GM18909 (cell line): ENCODE data around the gene CADM2.
A peak's percentile ranks its signal among the peaks of the same experiment; 100 is the strongest.
"Not testable (repeated sequence)": the region's sequence is repeated elsewhere in the genome, so short reads cannot be mapped to it uniquely, and the experiment has no call there.

Experiments
- ATAC-seq: cut with Tn5 transposase; IDR thresholded peaks from one replicate; pipeline ENCODE4 v1.9.1; 2021; ENCODE audit warnings: mild to moderate bottlenecking; ENCODE audit not compliant: unreplicated experiment, poor library complexity

Gene CADM2

DNA sequence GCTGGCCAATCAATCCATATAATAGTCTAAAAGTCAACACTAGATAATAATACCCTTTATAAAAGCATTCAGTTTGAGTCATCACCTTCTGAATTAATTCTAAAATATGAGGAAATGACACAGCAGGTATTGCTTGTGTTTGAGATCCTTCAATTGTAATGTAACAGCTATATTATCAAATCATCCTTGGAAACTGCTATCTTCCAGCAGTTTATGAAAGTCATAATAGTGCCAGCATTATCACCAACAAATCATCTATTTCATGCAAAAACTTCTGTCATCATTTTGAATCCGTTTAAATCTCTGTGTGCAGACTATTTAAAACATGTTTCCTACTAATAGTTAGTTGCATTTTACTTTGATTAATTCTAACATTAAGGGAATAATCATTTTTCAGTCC lies 468.7 kb downstream of the CADM2 start:
- ATAC-seq = no peak

DNA sequence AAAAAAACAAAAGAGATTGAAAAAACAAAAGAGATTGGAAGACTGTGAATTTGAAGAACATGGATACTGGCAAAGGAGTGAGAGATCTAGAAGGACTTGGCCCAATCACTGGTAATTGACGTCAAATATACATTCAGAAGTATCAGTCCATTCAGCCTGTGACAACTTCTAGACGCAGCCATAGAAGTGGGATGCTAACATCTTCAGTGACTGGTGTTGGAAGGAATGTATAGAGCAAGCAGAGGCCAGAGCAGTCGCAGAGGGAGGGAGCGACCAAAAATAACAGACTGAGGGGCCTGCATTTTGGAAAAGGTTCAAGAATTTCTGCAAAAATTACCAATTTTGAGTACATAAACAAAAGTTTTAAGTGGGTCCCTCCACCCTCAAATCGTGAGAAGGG lies 473.3 kb downstream of the CADM2 start:
- ATAC-seq = no peak

DNA sequence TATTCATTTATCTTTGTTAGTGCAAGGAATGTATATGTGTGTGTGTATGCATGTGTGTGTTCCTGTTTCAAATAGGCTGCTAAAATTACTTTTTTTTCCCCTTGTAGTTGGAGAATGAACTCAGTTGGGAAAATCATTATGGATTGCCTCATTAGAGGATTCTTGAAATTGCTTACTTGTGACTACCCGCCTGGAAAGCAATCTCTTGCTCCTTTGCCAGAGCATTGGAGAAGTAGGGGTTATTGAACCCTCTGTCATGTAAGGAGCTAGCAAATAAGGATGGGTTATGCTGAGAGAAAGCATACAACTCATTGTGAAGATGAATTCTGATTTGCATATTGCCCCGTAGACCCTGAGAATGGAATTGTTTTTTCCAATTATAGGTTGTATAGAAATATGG lies 474.5 kb downstream of the CADM2 start:
- ATAC-seq = no peak

DNA sequence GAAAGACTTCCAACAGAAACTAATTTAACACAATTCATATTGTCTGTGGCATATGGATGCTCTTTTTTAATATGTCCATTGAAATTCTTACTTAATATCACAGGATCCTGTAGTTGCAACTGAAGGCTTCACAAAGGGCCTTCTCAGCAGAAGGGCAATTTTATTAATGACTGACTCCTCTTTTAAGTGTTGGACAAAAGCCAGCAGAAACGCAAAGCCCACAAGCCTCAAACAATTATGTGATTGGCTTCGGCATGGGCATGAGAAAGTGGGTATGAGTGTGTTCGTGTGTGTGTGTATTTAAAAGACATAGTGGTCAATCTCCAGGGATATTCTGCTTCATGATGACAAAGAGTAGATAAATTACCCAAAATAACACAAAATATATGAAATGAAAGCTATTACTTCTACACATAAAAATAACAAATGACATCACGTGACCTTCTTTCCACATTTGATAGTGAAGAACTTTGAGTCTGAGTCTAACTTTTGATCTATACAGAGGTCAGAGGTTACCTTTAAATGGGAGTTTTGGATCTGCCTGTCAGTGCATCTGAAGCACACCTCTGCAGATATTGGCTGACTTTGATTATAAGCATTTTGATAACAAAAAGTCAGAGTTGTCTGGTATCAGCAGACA lies 496.9 kb downstream of the CADM2 start:
- ATAC-seq = no peak

DNA sequence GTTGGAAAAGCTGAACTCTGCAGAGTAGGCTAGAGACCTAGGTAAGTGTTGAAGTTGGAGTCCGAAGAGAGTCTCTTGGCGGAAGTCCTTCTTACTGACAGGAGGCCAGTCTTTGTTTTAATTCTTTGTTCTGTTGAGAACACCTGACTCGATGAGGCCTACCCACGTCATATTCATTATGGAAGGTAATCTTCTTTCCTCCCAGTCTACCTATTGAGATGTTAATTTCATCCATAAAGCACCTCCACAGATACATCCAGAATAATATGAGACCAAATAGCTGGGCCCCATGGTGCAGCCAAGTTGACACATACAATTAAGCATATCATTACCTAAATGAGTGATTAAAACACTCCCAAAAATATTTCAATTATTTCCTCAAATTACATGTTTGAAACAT lies 515.5 kb downstream of the CADM2 start:
- ATAC-seq = no peak

GRCh38 chr3:85475346-85475745 lies 516.6 kb downstream of the CADM2 start:
- no peak for ATAC-seq

DNA sequence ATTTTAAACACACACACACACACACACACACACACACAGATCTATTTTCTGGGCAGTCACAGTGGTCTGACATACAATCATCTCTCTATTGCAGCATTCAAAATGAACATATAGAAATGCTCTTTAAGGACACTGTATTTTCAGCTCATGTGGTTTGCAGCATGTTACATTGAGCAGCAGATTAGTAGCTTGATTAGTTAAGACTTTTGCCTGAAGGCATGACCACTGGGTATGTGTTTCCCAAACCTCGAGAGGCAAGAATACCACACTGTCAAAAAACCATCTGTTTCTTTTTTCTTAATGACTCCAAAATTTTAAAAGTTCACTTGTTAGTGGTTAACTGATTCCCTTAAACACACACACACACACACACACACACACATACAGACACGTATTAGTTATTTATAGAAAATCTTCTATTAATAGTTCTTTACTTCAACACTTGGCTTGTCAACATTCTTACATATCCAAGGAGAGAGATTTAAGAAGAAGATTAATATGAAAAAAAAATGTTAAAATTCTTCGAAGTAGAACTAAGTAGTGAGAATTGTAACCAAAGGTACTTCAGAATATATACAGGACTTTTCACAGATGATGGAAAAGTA lies 518.2 kb downstream of the CADM2 start:
- ATAC-seq = no peak

DNA sequence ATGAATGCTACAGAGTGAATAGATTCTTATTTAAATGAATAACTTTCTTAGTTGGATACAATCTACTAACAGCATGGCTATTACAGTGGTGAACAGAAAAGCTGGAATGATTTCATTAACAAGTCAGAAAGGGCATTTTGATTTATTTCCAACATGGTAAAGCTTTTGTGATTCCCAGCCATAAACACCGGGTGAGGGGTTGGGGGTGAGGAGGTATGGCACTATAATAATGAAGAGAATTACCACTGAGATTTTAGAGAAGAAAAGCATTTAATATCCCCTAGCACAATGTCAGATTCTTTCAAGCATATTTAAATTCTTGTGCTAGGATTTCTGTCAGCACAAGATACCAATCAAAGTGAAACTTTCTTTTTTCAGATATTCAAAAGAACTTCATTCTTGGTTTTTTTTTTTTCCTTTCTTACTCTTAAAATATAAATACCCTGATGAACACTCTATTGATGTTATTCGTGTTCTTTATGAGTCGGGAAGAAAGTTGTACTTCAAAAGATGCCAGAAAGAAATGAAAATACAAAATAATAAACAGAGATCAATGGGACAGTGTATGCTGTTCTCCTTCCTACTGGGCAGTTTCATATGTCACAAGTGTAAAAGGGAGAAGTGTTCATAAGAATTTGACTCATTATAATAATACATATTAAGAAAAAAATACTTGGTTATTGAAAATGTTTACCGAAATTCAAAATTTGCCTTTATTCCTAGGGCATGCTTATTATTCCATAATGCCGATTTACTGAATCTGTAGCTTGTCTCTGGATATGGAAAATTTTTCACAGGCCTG lies 522.8 kb downstream of the CADM2 start:
- no peak for ATAC-seq

DNA sequence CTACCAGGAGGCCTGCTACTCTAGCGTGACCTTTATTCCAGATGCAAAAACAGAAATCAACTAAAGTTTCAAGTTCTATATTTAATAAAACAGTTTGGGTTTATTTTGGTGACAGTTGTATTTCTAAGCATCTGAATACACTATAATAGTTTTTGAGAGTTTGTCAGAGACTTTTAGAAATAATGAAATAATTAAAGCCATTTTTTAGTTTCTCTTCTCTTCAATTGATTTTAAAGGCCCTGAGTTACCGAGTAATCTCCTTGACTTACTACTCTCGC lies 523.4 kb downstream of the CADM2 start:
- no peak for ATAC-seq

DNA sequence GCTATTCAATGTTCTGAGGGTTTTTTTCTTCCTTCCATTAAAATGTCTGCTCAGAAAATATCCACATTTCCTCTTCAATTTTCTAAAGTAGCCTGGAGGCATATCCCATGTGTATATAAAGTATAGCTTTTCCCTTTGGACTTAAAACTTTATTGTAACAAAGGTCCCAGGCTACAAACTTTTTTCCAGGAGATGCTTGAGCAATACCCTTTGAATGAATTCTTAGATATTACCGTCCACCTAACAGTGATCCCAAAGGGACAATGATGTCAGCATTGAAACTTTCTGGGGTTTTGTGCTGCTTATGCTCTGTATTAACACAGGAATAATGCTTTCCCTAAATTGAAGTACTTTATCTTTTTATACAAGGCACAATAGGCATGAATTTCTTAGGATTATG lies 525.2 kb downstream of the CADM2 start:
- ATAC-seq = no peak

- ATAC-seq = no peak
These were observed 528.6 kb downstream of the CADM2 start for GRCh38 chr3:85487375-85487774.

DNA sequence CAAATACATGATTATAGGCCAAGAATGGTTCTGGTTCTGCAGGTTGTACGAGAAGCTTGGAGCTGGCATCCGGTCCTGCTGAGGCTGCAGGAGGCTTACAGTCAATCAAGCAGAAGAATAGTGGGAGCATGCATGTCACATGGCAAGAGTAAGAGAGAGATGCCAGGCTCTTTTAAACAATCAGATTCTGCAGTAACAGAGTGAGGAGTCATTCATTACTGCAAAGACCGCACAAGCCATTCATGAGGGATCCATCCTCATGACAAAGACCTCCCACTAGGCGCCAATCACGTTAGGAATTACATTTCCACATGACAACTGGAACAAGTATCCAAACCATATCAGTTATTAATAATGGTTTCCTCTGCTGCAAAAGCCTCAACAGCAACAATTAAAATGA lies 536.8 kb downstream of the CADM2 start:
- no peak for ATAC-seq

- no peak for ATAC-seq
These were observed 539.4 kb downstream of the CADM2 start for GRCh38 chr3:85498177-85498576.

GRCh38 chr3:85502148-85502875 lies 543.5 kb downstream of the CADM2 start:
- no peak for ATAC-seq

GRCh38 chr3:85504129-85504784 lies 545.5 kb downstream of the CADM2 start:
- peak; percentile 61 for ATAC-seq

GRCh38 chr3:85504785-85505511 lies 546.2 kb downstream of the CADM2 start:
- not testable (repeated sequence) for ATAC-seq

DNA sequence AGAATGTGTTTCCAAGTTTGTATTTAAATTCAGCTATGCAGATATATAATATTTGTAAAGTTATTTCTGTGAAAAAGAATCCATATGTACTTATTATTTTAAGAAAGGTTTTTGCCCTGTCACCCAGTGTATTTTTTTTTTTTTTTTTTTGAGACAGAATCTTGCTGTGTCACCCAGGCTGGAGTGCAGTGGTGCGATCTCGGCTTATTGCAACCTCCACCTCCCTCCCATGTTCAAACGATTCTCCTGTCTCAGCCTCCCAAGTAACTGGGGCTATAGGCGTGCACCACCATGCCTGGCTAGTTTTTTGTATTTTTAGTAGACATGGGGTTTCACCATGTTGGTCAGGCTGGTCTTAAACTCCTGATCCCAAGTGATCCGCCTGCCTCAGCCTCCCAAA lies 548.3 kb downstream of the CADM2 start:
- ATAC-seq = not testable (repeated sequence)

DNA sequence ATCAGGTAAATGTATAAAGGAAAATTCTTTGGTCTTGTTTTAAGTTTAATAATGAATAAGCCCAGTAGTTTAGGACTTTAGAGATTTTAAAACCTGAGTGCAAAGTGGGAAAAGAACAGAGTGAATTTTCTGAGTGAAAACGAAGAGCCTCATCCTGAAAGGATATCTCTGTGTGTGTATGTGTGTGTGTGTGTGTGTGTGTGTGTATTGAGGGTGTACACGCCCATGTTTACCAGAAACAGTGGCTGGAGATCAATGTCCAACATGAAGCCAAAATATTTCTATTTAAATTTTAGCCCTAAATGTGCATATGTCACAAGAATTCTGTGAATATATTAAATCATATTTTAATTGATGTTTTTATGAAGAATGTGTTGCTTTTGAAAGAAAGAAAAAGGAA lies 549.9 kb downstream of the CADM2 start:
- ATAC-seq = no peak

DNA sequence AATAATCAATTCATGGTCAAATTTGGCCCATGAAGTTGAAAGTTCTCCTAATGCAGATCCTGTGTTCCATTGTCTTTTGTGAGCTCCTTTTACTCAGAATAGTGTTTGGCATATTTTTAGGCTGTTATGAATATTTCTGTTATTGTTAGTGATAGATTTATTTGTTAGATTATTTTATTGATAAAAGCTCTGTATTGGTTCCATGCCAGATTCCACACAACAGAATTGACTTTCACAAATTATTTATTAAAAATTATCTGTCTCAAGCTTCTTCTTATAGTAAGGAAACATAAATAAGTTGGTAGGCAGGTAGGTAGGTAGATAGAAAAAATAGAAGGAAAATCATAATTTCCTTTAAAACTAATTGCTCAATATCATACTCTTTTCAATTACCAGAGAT lies 557.4 kb downstream of the CADM2 start:
- ATAC-seq = no peak

- no peak for ATAC-seq
These were observed 565.3 kb downstream of the CADM2 start for GRCh38 chr3:85524104-85524503.
